HEK293T (cell line): ENCODE measurements around the gene ZNF860.

Experiments
- CTCF ChIA-PET: fragments of 350-600 bp; formaldehyde crosslinking; extraction: SDS; loops from one replicate; lab custom pipeline; 2021; ENCODE audit warnings: antibody characterized with exemption, inconsistent platforms; lab: Yijun Ruan, JAX
- POLR2A ChIA-PET: fragments of 350-600 bp; formaldehyde crosslinking; extraction: SDS; loops from one replicate; lab custom pipeline; 2020; ENCODE audit warnings: antibody characterized with exemption, inconsistent platforms; lab: Yijun Ruan, JAX
- DNase-seq: peaks from one replicate; pipeline ENCODE4 v3.0.0; 2012; ENCODE audit warnings: mixed read lengths; ENCODE audit errors: extremely low spot score
- ARNT ChIP-seq: fragments of 450-650 bp; IDR thresholded peaks from 2 replicates; pipeline ENCODE4 v1.6.1; 2017; ENCODE audit warnings: mild to moderate bottlenecking
- BHLHE40 ChIP-seq: fragments of 450-650 bp; IDR thresholded peaks from 2 replicates; pipeline ENCODE4 v1.6.1; 2016; ENCODE audit warnings: mild to moderate bottlenecking, moderate library complexity, borderline replicate concordance
- CTBP1 ChIP-seq: fragments of 450-650 bp; IDR thresholded peaks from 2 replicates; pipeline ENCODE4 v1.6.1; 2016; ENCODE audit warnings: borderline replicate concordance
- ELF4 ChIP-seq: fragments of 450-650 bp; IDR thresholded peaks from 2 replicates; pipeline ENCODE4 v1.6.1; 2017; ENCODE audit warnings: antibody characterized with exemption
- FOXA1 ChIP-seq: fragments of 450-650 bp; IDR thresholded peaks from 2 replicates; pipeline ENCODE4 v1.6.1; 2016; ENCODE audit warnings: mild to moderate bottlenecking
- FOXK2 ChIP-seq: fragments of 450-650 bp; IDR thresholded peaks from 2 replicates; pipeline ENCODE4 v1.6.1; 2016; ENCODE audit warnings: mild to moderate bottlenecking
- FOXM1 ChIP-seq: fragments of 450-650 bp; IDR thresholded peaks from 2 replicates; pipeline ENCODE4 v1.6.1; 2017; ENCODE audit warnings: mild to moderate bottlenecking, borderline replicate concordance
- HDGF ChIP-seq: fragments of 450-650 bp; IDR thresholded peaks from 2 replicates; pipeline ENCODE4 v1.6.1; 2017; ENCODE audit warnings: antibody characterized with exemption, borderline replicate concordance
- L3MBTL2 ChIP-seq: fragments of 450-650 bp; conservative IDR thresholded peaks from 2 replicates; pipeline ENCODE4 v1.6.1; 2016; ENCODE audit warnings: mild to moderate bottlenecking
- LEF1 ChIP-seq: fragments of 450-650 bp; IDR thresholded peaks from 2 replicates; pipeline ENCODE4 v1.6.1; 2017; ENCODE audit warnings: mild to moderate bottlenecking, borderline replicate concordance
- NFRKB ChIP-seq: fragments of 450-650 bp; IDR thresholded peaks from 2 replicates; pipeline ENCODE4 v1.6.1; 2016; ENCODE audit warnings: mild to moderate bottlenecking, moderate library complexity
- SP1 ChIP-seq: fragments of 450-650 bp; IDR thresholded peaks from 2 replicates; pipeline ENCODE4 v1.6.1; 2017
- SUZ12 ChIP-seq: fragments of 450-650 bp; IDR thresholded peaks from 2 replicates; pipeline ENCODE4 v1.6.1; 2016; ENCODE audit warnings: mild to moderate bottlenecking
- TARDBP ChIP-seq: fragments of 450-650 bp; IDR thresholded peaks from 2 replicates; pipeline ENCODE4 v1.6.1; 2016
- ZNF384 ChIP-seq: fragments of 450-650 bp; IDR thresholded peaks from 2 replicates; pipeline ENCODE4 v1.6.1; 2016
- TF ChIP-seq, protein P1 (sequence below): fragments of 450-650 bp; IDR thresholded peaks from 2 replicates; pipeline ENCODE4 v1.6.1; 2016

The ZNF860 gene

DNA sequence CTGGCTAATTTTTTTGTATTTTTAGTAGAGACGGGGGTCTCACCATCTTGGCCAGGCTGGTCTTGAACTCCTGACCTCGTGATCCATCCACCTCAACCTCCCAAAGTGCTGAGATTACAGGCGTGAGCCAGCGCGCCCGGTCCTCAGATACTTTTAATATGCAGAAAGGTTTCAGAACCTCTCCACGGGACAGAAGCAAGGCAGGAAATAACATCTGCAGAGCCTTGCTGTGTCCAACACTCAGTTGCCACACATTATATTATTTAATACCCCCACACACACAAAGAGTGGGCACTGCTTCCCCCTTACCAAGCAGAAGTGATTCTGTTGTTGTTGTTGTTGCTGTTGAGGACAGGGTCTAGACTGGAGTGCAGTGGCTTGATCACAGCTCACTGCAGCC, 28.5 kb upstream of the ZNF860 start:
- CTCF ChIA-PET = no interaction called here
- no peak for DNase-seq
- POLR2A ChIA-PET = no interaction called here
- TF ChIP-seq, protein P1, sequence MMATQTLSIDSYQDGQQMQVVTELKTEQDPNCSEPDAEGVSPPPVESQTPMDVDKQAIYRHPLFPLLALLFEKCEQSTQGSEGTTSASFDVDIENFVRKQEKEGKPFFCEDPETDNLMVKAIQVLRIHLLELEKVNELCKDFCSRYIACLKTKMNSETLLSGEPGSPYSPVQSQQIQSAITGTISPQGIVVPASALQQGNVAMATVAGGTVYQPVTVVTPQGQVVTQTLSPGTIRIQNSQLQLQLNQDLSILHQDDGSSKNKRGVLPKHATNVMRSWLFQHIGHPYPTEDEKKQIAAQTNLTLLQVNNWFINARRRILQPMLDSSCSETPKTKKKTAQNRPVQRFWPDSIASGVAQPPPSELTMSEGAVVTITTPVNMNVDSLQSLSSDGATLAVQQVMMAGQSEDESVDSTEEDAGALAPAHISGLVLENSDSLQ = no peak

DNA sequence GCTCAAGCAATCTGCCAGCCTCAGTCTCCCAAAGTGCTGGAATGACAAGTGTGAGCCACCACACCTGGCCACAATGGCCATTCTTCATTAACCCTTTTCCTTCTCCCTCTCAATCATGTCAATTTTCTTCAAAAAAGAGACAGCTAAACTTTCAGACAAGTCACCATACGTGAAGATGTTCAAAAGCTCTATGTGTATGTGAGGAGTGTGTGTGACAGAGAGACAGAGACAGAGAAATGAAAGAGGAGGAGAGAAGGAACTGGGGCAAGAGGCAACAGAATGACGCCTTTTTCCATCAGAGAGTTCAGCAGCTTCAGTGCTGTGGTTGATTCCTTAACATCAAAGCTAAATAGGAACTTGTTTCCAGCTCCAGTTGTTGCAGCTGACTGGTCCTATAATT, 27.9 kb upstream of the ZNF860 start:
- ChIA-PET POLR2A (no interaction called here), CTCF (no interaction called here)
- TF ChIP-seq FOXM1 (no peak), LEF1 (no peak), CTBP1 (no peak), SUZ12 (no peak), NFRKB (no peak), HDGF (no peak), BHLHE40 (no peak), TARDBP (no peak), ELF4 (no peak), ARNT (no peak), SP1 (no peak), FOXK2 (no peak), L3MBTL2 (no peak), ZNF384 (no peak)
- TF ChIP-seq, protein P1 = no peak
- DNase-seq = no peak

DNA sequence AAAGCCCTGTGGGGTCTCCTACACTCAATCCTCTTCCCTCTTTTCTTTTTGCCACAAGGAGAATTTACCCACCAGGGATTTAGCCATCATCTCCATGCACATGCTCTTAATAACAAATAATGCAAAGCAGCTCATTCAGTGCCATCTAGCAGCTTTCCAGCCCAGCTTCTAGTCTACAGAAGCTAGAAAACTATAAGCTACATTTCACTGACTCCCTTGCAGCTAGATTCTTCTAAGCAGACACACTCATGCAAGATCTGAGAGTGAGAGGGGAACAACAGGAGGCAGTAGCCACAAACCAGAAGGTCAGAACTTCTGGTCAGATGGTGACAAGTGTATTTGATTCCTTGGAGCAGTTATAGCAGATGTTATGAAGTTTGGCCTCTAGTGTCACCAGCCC, 26.0 kb upstream of the ZNF860 start:
- CTCF ChIA-PET = no interaction called here
- no peak for DNase-seq
- POLR2A ChIA-PET = no interaction called here
- TF ChIP-seq ELF4 = no peak

DNA sequence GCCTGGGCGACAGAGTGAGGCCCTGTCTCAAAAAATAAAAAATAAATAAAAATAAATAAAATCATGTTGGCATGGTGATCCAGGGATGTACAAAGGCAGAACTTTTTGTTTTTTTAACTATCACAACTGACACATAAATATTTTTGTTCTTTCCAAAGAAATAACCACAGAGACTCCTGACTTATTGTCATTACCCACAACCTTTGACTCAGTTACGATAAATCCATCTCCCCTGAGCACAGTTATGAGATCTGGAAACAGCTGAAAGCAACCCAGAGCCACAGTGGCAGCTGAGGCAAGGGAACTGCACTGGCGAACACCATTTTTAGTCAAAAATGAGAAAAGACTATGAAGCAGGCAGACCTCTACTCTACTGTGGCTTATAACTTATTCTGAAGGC, 24.4 kb upstream of the ZNF860 start:
- no peak for DNase-seq
- ChIA-PET POLR2A (no interaction called here), CTCF (no interaction called here)
- TF ChIP-seq HDGF (no peak), FOXA1 (no peak), FOXM1 (no peak), ARNT (no peak), LEF1 (no peak), NFRKB (no peak), ELF4 (no peak)

DNA sequence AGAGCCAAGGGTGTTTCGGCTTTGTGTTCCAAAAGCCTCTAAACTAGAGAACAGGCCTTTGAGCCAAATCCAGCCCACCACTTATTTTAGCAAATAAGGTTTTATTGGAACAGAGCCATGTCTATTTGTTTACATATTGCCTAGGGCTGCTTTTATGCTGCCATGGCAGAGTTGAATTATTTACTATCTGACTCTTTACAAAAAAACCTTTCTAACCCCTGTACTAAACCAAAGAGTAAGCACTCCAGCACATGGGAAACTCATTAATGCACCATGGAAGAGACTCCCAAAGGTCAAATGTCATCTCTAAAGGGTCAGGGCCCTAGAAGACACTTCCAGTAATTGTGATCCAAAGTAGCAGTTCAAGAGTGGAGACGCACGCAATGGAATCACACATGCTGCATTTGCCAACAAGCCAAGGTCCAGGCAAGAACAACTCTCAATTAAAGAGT, 22.8 kb upstream of the ZNF860 start:
- TF ChIP-seq, protein P1 = no peak
- TF ChIP-seq ZNF384 (no peak), NFRKB (no peak), TARDBP (no peak), FOXA1 (no peak), HDGF (no peak), FOXK2 (no peak), FOXM1 (no peak), ARNT (no peak), SP1 (no peak), SUZ12 (no peak), L3MBTL2 (no peak), CTBP1 (no peak), BHLHE40 (no peak), ELF4 (no peak), LEF1 (no peak)
- ChIA-PET POLR2A (no interaction called here), CTCF (no interaction called here)
- DNase-seq = no peak

DNA sequence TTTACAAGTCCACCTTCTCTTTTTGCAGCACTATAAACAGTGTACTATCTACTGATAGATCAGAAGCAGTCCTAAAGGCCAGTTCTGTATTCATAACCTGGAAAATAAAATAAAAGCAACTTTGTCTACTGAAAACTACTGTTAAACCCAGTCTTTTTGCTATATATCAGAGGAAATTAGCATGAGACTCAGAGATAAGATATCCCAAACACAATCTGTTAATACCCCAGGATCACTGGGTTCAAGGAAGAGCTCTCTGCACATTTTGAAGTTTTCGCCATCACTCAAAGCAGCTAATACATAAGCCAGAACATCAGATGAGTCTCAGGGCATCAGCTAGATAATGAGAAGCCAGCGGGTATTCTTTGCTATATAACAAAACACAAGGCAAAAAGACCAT, 22.3 kb upstream of the ZNF860 start:
- ChIA-PET POLR2A (no interaction called here), CTCF (no interaction called here)

More for the DNA sequence above, 22.3 kb upstream of the ZNF860 start:
- TF ChIP-seq SUZ12 (no peak), FOXK2 (no peak), FOXM1 (no peak), FOXA1 (no peak), TARDBP (no peak), L3MBTL2 (no peak), ELF4 (no peak), BHLHE40 (no peak), ZNF384 (no peak), NFRKB (no peak), HDGF (no peak), CTBP1 (no peak), LEF1 (no peak), ARNT (no peak), SP1 (no peak)
- TF ChIP-seq, protein P1 = no peak
- no peak for DNase-seq
